Bronchus fibroblast of lung (primary cell): Measurements from ENCODE around the gene ZBTB43. TPM values are rescaled to one million over a fixed set of nuclear protein-coding genes. Genes with fewer than 3 reads are reported as not detected.

Experiments
- total RNA-seq: library from RNA; depleted of rRNA; stranded (reverse); fragments of >200 nt; gene quantifications from 2 replicates; pipeline ENCODE4 v1.2.3, GENCODE V29; 2015

Gene ZBTB43, protein sequence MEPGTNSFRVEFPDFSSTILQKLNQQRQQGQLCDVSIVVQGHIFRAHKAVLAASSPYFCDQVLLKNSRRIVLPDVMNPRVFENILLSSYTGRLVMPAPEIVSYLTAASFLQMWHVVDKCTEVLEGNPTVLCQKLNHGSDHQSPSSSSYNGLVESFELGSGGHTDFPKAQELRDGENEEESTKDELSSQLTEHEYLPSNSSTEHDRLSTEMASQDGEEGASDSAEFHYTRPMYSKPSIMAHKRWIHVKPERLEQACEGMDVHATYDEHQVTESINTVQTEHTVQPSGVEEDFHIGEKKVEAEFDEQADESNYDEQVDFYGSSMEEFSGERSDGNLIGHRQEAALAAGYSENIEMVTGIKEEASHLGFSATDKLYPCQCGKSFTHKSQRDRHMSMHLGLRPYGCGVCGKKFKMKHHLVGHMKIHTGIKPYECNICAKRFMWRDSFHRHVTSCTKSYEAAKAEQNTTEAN
- 3.0 TPM in 2 replicates for total RNA-seq

DNA sequence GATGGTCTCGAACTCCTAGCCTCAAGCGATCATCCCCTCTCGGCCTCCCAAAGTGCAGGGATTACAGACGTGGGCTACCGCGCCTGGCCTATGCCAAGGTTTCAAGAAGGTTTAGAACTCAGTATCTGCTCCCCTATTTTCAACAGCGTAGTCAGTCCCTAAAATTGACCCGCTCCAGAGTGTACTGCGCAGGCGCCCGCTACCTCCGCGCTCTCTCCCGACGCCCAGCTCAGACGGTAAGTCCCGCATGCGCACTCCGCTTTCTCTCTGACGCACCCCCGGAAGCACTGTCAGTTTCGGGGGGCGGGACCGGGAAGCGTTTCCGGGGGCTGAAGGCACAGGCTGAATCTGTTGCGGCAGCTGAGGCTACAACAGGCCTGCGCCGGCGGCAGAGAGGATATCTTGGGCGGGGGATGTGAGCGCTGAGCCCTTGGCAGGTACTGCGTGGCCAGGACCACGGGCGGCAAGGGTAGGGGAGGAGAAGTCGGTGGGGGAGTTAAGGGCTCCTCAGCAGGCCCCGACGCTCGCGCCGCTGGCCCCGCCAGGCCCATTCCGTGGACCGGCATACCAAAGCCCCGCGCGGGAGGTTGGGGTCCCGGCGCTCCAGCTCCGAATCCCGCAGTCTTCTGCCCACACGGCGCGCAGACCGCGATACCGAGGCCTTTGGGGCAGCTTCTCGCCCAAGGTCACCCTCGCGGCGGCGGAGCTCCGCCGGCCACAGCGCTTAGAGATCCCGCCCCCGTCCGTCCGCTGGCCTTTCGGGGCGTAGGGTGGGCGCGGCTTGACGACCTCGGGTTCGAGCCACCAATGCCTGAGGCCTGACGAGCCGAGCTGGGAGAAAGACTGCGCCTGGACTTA lies at the start of gene ZBTB43:
TSS of gene ZBTB43 (plus strand) at position 345 of the 858 bp plus-strand sequence. CDS start 27,470 bp downstream, outside the sequence.

DNA sequence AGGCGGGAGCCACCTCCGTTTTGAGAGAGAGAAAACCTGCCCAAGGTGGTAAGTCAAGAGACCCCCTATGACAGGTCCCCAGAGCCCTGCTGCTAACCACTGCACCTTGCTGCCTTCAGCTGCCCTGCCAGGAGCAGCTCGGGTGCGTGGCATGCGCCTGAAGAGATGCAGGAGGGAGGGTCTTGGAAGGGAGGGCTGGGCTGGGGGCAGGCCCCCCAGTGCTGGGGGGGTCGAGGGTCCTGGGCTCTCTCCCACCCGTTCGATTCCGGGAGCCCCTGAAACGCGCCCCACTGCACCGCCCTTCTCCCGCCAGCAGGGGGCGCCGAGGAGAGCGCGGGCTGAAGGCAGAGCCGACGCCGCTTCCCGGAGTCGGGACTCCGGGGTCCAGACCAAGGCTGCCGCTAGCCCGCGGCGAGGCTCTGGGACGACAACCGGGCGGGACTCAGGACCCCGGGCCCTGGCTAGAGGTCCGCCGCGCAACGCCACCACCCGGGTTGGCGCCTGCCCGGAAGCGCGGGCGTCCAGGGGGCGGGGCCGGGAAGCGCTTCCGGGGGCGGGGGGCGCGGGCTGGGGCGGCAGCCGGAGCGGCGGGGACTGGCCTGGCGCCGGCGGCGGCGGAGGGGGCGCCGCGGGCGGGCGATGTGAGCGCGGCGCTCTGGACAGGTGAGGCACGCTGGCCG lies 55.4 kb downstream of the ZBTB43 start, which contains the start of gene ZBTB34:
TSS of gene ZBTB34 (plus strand) at position 563 of the 680 bp plus-strand sequence. CDS start 18,761 bp downstream, outside the sequence.

Other genes starting within 250 kb of the ZBTB43 start
- gene LMX1B, start 191.1 kb upstream of the ZBTB43 start, total RNA-seq, result not detected in 2 replicates
- gene ZBTB34, start 55.6 kb downstream of the ZBTB43 start, total RNA-seq, result 2.1 and 2.4 TPM in 2 replicates
- 0.67 and 2.7 TPM in 2 replicates for gene RALGPS1, start 109.7 kb downstream of the ZBTB43 start, total RNA-seq